Activated CD8-positive, alpha-beta memory T cell treated with anti-CD3 and anti-CD28 coated beads, Interleukin-2, amount 50 U/mL, for 48 hours (primary cell): Measurements from ENCODE around the gene MIGA1.

Experiments used
- DNase-seq: peaks from one replicate; pipeline ENCODE4 v3.0.0-alpha.2; 2020

The MIGA1 gene

DNA sequence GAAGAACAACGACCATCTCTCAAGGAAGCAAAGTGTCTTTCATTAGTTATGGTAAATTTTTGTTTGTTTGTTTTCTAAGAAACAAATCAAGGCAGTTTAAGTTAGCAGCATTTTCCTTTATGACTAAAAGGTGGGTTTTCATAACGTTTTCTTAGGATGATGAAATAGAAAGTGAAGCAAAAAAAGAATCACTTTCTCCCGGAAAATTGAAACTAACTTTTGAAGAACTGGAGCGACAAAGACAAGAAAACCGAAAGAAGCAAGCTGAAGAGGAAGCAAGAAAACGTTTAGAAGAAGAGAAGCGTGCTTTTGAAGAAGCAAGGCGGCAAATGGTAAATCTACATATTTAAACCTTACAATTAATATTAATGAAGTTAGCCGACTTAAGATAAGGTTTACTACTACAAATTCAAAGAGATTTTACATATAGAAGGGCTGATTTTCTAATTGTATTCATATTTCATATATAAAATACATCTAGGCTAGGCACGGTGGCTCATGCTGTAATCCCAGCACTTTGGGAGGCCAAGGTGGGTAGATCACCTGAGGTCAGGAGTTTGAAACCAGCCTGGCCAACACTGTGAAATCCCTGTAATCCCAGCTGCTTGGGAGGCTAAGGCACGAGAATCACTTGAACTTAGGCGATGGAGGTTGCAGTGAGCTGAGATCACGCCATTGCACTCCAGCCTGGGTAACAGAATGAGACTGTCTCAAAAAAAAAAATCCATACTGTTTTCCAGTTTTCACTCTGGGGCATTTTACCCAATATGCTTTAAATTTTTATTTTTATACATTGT is 147.3 kb downstream of the MIGA1 start:
- no peak for DNase-seq

DNA sequence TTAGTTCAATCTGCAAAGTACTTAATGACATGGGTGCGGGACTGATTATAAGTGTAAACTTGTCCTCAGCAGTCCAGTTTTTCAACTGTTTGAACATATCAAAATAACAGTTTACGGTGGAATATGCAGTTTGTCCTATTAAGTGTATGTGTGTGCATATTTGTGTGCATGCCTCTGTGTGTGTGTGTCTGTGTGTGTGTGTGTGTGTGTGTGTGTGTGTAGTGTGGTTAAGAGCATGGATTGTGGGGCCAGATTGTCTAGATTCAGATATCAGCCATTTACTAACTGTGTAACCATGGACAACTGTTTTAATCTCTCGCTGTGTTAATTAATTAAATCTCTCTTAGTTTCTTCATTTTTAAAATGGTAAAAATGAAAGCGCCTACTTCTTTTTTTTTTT is 148.0 kb downstream of the MIGA1 start:
- no peak for DNase-seq
